ENCODE measurements around the gene HTR1B. TPM values are rescaled to one million over a fixed set of nuclear protein-coding genes. Genes with fewer than 3 reads are reported as not detected.

HTR1B gene, protein sequence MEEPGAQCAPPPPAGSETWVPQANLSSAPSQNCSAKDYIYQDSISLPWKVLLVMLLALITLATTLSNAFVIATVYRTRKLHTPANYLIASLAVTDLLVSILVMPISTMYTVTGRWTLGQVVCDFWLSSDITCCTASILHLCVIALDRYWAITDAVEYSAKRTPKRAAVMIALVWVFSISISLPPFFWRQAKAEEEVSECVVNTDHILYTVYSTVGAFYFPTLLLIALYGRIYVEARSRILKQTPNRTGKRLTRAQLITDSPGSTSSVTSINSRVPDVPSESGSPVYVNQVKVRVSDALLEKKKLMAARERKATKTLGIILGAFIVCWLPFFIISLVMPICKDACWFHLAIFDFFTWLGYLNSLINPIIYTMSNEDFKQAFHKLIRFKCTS
- polyA plus RNA-seq (2013, experiment 1 of 4), result not detected
- 0.09 TPM for polyA plus RNA-seq (2013, experiment 2 of 4)
- polyA plus RNA-seq (2013, experiment 3 of 4), result 0.11 TPM
- 0.16 TPM for polyA plus RNA-seq (2013, experiment 4 of 4)

DNA sequence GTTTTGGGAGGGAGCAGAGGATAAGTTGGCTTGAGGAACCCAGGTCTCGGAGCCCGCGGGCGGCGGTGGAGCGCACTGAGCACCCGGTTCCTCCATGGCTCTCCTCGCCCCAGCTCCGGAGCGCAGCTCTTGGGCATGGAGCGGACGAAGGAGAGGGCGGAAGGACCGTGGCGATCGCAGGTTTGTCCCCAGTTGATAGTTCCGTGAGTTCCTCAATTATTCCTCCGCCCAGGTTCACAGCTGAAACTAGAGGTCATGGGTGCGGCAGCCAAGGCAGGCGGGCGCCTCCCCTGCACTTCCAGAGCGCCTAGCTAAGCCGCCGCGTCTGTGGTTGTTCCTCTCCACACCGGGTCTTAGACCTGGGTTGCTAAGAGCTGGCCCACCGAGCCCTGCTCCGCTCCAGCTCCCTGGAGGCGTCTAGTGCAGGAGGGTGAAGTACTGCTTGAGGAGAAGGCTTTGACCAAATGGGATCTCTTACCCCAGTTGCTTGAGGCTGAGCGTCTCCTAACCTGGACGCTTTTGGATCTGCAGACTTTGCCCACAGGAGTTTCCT is at the start of gene HTR1B:
HTR1B (minus strand) TSS at position 184 of the 553 bp plus-strand sequence; CDS start at position 96, 88 bp downstream.
- H3K36me3 ChIP-seq (ENCODE audit: control insufficient read depth, insufficient read depth, low read length), result no peaks in the 10 kb centered on the region
- WGBS, 2 experiments, result 0 to 1% methylated on average over 31 of the region's 31 CpGs
- H3K27me3 ChIP-seq (ENCODE audit: control insufficient read depth, insufficient read depth, low read length, poor library complexity, severe bottlenecking), result peaks cover 72% of the 10 kb centered on the region
- peak within 1 kb of the TSS; percentile 78 for H3K4me3 ChIP-seq (ENCODE audit: insufficient read depth, low read depth, low read length)
- H3K4me1 ChIP-seq (ENCODE audit: control insufficient read depth, insufficient read depth, low read length), result peaks cover 8% of the 10 kb centered on the region
- no peaks in the 10 kb centered on the region for H3K9me3 ChIP-seq (ENCODE audit: control insufficient read depth, low read length)
- H3K27ac ChIP-seq (ENCODE audit: insufficient read depth, low read depth, low read length, poor library complexity, severe bottlenecking), result no peak within 1 kb of the TSS

- no peak overlapping the region for H3K27ac ChIP-seq (ENCODE audit: insufficient read depth, low read depth, low read length, poor library complexity, severe bottlenecking)
- no peaks in the 10 kb centered on the region for H3K9me3 ChIP-seq (ENCODE audit: control insufficient read depth, low read length)
- no peak overlapping the region for H3K4me3 ChIP-seq (ENCODE audit: insufficient read depth, low read depth, low read length)
- no peaks in the 10 kb centered on the region for H3K4me1 ChIP-seq (ENCODE audit: control insufficient read depth, insufficient read depth, low read length)
- H3K36me3 ChIP-seq (ENCODE audit: control insufficient read depth, insufficient read depth, low read length), result no peaks in the 10 kb centered on the region
- H3K27me3 ChIP-seq (ENCODE audit: control insufficient read depth, insufficient read depth, low read length, poor library complexity, severe bottlenecking), result no peaks in the 10 kb centered on the region
Measured at GRCh38 chr6:77512554-77512953, 49.3 kb upstream of the HTR1B start.

GRCh38 chr6:77511860-77512259 is 48.6 kb upstream of the HTR1B start:
- H3K4me3 ChIP-seq (ENCODE audit: insufficient read depth, low read depth, low read length), result no peak overlapping the region
- no peaks in the 10 kb centered on the region for H3K4me1 ChIP-seq (ENCODE audit: control insufficient read depth, insufficient read depth, low read length)
- no peaks in the 10 kb centered on the region for H3K9me3 ChIP-seq (ENCODE audit: control insufficient read depth, low read length)
- no peaks in the 10 kb centered on the region for H3K36me3 ChIP-seq (ENCODE audit: control insufficient read depth, insufficient read depth, low read length)
- no peak overlapping the region for H3K27ac ChIP-seq (ENCODE audit: insufficient read depth, low read depth, low read length, poor library complexity, severe bottlenecking)
- H3K27me3 ChIP-seq (ENCODE audit: control insufficient read depth, insufficient read depth, low read length, poor library complexity, severe bottlenecking), result no peaks in the 10 kb centered on the region
- 82 to 100% methylated on average over 1 of the region's 1 CpG for WGBS, 2 experiments

- H3K4me3 ChIP-seq (ENCODE audit: insufficient read depth, low read depth, low read length), result no peak overlapping the region
- no peak overlapping the region for H3K27ac ChIP-seq (ENCODE audit: insufficient read depth, low read depth, low read length, poor library complexity, severe bottlenecking)
- WGBS, 2 experiments, result 100% methylated on average over 1 of the region's 1 CpG
- H3K27me3 ChIP-seq (ENCODE audit: control insufficient read depth, insufficient read depth, low read length, poor library complexity, severe bottlenecking), result no peaks in the 10 kb centered on the region
- H3K36me3 ChIP-seq (ENCODE audit: control insufficient read depth, insufficient read depth, low read length), result no peaks in the 10 kb centered on the region
- H3K9me3 ChIP-seq (ENCODE audit: control insufficient read depth, low read length), result no peaks in the 10 kb centered on the region
- H3K4me1 ChIP-seq (ENCODE audit: control insufficient read depth, insufficient read depth, low read length), result no peaks in the 10 kb centered on the region
Measured at GRCh38 chr6:77502981-77503380, 39.7 kb upstream of the HTR1B start.

GRCh38 chr6:77492530-77492929 is 29.2 kb upstream of the HTR1B start:
- no peaks in the 10 kb centered on the region for H3K36me3 ChIP-seq (ENCODE audit: control insufficient read depth, insufficient read depth, low read length)
- H3K4me1 ChIP-seq (ENCODE audit: control insufficient read depth, insufficient read depth, low read length), result no peaks in the 10 kb centered on the region
- H3K27me3 ChIP-seq (ENCODE audit: control insufficient read depth, insufficient read depth, low read length, poor library complexity, severe bottlenecking), result no peaks in the 10 kb centered on the region
- no peaks in the 10 kb centered on the region for H3K9me3 ChIP-seq (ENCODE audit: control insufficient read depth, low read length)
- H3K27ac ChIP-seq (ENCODE audit: insufficient read depth, low read depth, low read length, poor library complexity, severe bottlenecking), result no peak overlapping the region
- WGBS, 2 experiments, result 92 to 98% methylated on average over 2 of the region's 2 CpGs
- no peak overlapping the region for H3K4me3 ChIP-seq (ENCODE audit: insufficient read depth, low read depth, low read length)

DNA sequence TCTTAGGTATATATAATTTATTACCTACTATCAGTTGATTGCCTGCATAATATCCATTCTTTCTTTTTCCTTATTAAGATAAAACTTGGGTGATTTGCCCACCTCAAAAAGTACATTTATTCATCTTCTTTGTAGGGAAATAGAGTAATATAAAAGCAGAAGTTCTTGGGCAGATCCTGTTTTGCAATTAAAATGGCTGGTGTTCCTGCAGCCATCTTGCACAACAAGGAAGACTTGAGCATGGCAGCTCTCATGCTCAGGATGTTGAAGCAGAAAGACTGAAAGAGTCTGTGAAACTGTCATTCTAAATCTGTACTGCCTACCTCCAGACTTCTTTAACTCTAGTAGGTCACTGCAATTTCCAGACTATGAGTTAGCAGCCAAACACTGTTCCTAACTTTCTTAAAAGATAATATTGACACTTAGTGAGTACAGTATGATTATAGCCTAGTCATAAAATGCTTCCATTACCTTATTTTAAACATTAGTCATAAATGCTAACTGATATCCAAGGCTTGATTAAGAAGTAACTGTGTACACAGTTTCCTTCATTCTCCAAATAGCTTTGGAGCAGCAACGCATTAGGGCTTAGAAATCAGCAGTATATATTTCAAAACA is 24.6 kb upstream of the HTR1B start:
- 100% methylated on average over 1 of the region's 1 CpG; no CpG with 5 or more reads in 1 of the 2 experiments for WGBS, 2 experiments

GRCh38 chr6:77482981-77483380 is 19.7 kb upstream of the HTR1B start:
- H3K9me3 ChIP-seq (ENCODE audit: control insufficient read depth, low read length), result no peaks in the 10 kb centered on the region
- WGBS, 2 experiments, result 83 to 100% methylated on average over 1 of the region's 1 CpG
- no peak overlapping the region for H3K4me3 ChIP-seq (ENCODE audit: insufficient read depth, low read depth, low read length)
- no peak overlapping the region for H3K27ac ChIP-seq (ENCODE audit: insufficient read depth, low read depth, low read length, poor library complexity, severe bottlenecking)
- no peaks in the 10 kb centered on the region for H3K4me1 ChIP-seq (ENCODE audit: control insufficient read depth, insufficient read depth, low read length)
- no peaks in the 10 kb centered on the region for H3K27me3 ChIP-seq (ENCODE audit: control insufficient read depth, insufficient read depth, low read length, poor library complexity, severe bottlenecking)
- H3K36me3 ChIP-seq (ENCODE audit: control insufficient read depth, insufficient read depth, low read length), result no peaks in the 10 kb centered on the region

More for the DNA sequence above, 24.6 kb upstream of the HTR1B start:
- no peaks in the 10 kb centered on the region for H3K4me1 ChIP-seq (ENCODE audit: control insufficient read depth, insufficient read depth, low read length)
- H3K27me3 ChIP-seq (ENCODE audit: control insufficient read depth, insufficient read depth, low read length, poor library complexity, severe bottlenecking), result no peaks in the 10 kb centered on the region
- H3K36me3 ChIP-seq (ENCODE audit: control insufficient read depth, insufficient read depth, low read length), result no peaks in the 10 kb centered on the region
- H3K4me3 ChIP-seq (ENCODE audit: insufficient read depth, low read depth, low read length), result no peak overlapping the region
- no peak overlapping the region for H3K27ac ChIP-seq (ENCODE audit: insufficient read depth, low read depth, low read length, poor library complexity, severe bottlenecking)
- no peaks in the 10 kb centered on the region for H3K9me3 ChIP-seq (ENCODE audit: control insufficient read depth, low read length)

- Histone ChIP-seq H3K27me3 (ENCODE audit: control insufficient read depth, insufficient read depth, low read length, poor library complexity, severe bottlenecking) (no peaks in the 10 kb centered on the region), H3K4me3 (ENCODE audit: insufficient read depth, low read depth, low read length) (no peak overlapping the region), H3K27ac (ENCODE audit: insufficient read depth, low read depth, low read length, poor library complexity, severe bottlenecking) (no peak overlapping the region), H3K36me3 (ENCODE audit: control insufficient read depth, insufficient read depth, low read length) (no peaks in the 10 kb centered on the region), H3K4me1 (ENCODE audit: control insufficient read depth, insufficient read depth, low read length) (no peaks in the 10 kb centered on the region), H3K9me3 (ENCODE audit: control insufficient read depth, low read length) (no peaks in the 10 kb centered on the region)
- WGBS, 2 experiments, result 90 to 96% methylated on average over 10 of the region's 10 CpGs
Measured at GRCh38 chr6:77474973-77475372, 11.7 kb upstream of the HTR1B start.

GRCh38 chr6:77474286-77474956 is 11.1 kb upstream of the HTR1B start:
- H3K36me3 ChIP-seq (ENCODE audit: control insufficient read depth, insufficient read depth, low read length), result no peaks in the 10 kb centered on the region
- WGBS, 2 experiments, result 92 to 94% methylated on average over 7 of the region's 7 CpGs
- no peaks in the 10 kb centered on the region for H3K9me3 ChIP-seq (ENCODE audit: control insufficient read depth, low read length)

DNA sequence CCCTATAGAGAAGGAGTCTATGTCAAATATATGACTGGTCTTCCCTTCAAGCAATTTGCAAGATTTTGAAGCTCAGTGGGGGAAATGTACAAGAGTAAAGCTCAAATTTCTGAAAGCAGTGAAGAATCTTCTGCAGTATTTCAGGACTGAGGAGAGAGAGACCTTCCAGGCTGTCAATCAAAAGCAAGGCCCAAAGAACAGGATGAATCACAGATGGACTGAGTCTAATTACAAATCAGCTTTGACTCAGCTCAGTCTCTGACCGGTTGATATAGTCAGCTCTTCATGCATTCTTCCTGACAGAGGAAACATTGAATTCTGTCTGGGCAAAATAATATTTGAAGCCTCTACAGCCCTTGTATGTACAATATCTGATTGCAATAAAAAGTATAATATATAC is 7.7 kb upstream of the HTR1B start:
- no peaks in the 10 kb centered on the region for H3K36me3 ChIP-seq (ENCODE audit: control insufficient read depth, insufficient read depth, low read length)
- WGBS, 2 experiments, result 80 to 91% methylated on average over 1 of the region's 1 CpG
- H3K4me3 ChIP-seq (ENCODE audit: insufficient read depth, low read depth, low read length), result no peak overlapping the region
- H3K4me1 ChIP-seq (ENCODE audit: control insufficient read depth, insufficient read depth, low read length), result no peaks in the 10 kb centered on the region
- H3K9me3 ChIP-seq (ENCODE audit: control insufficient read depth, low read length), result no peaks in the 10 kb centered on the region
- H3K27ac ChIP-seq (ENCODE audit: insufficient read depth, low read depth, low read length, poor library complexity, severe bottlenecking), result no peak overlapping the region
- H3K27me3 ChIP-seq (ENCODE audit: control insufficient read depth, insufficient read depth, low read length, poor library complexity, severe bottlenecking), result peaks cover 17% of the 10 kb centered on the region

More at GRCh38 chr6:77474286-77474956, 11.1 kb upstream of the HTR1B start:
- Histone ChIP-seq H3K4me3 (ENCODE audit: insufficient read depth, low read depth, low read length) (no peak overlapping the region), H3K27ac (ENCODE audit: insufficient read depth, low read depth, low read length, poor library complexity, severe bottlenecking) (no peak overlapping the region), H3K4me1 (ENCODE audit: control insufficient read depth, insufficient read depth, low read length) (no peaks in the 10 kb centered on the region), H3K27me3 (ENCODE audit: control insufficient read depth, insufficient read depth, low read length, poor library complexity, severe bottlenecking) (no peaks in the 10 kb centered on the region)

Data from ectodermal cell (in vitro differentiated cells).